HL-60 (cell line): Measurements from ENCODE around the gene CCDC93.

Experiments
- DNase-seq, 2 experiments: peaks; one replicate each; pipeline ENCODE4 v3.0.0-alpha.2; 2010 to 2020; ENCODE audit warnings: low read depth in 1 of 2, low spot score in 1 of 2
- H3K27ac ChIP-seq: fragments of 250-450 bp; sonication (Bioruptor Pico); replicated peaks from 2 replicates; pipeline ENCODE4 v1.5.1; 2020; ENCODE audit warnings: mild to moderate bottlenecking, moderate library complexity
- H3K27me3 ChIP-seq: fragments of 250-450 bp; sonication (Bioruptor Pico); 2 replicates; pipeline ENCODE4 v1.5.1; 2021; ENCODE audit warnings: mild to moderate bottlenecking, moderate library complexity; ENCODE audit not compliant: insufficient read depth, poor library complexity, severe bottlenecking
- H3K4me3 ChIP-seq: replicated peaks from 2 replicates; pipeline ENCODE4 v1.5.1; 2011; ENCODE audit warnings: mild to moderate bottlenecking, control low read depth, low read length; ENCODE audit not compliant: insufficient read depth
- CTCF ChIP-seq: IDR thresholded peaks from one replicate; pipeline ENCODE4 v1.5.1; 2011; ENCODE audit warnings: low read length, control low read depth, inconsistent platforms; ENCODE audit not compliant: insufficient read depth
- GABPA ChIP-seq: IDR thresholded peaks from 2 replicates; pipeline ENCODE4 v1.6.1; 2012; ENCODE audit warnings: low read depth
- POLR2AphosphoS5 ChIP-seq: IDR thresholded peaks from 2 replicates; pipeline ENCODE4 v1.6.1; 2012; ENCODE audit warnings: low read depth
- REST ChIP-seq: IDR thresholded peaks from 2 replicates; pipeline ENCODE4 v1.6.1; 2012; ENCODE audit warnings: low read depth; ENCODE audit not compliant: insufficient replicate concordance
- SPI1 ChIP-seq: IDR thresholded peaks from 2 replicates; pipeline ENCODE4 v1.6.1; 2012; ENCODE audit warnings: low read depth, mild to moderate bottlenecking, borderline replicate concordance

Gene CCDC93

GRCh38 chr2:117952701-117953100, 61.2 kb downstream of the CCDC93 start:
- TF ChIP-seq GABPA (no peak), SPI1 (no peak), POLR2AphosphoS5 (no peak), CTCF (no peak), REST (no peak)
- H3K4me3 ChIP-seq = no peak overlapping the region
- no peak for DNase-seq
- no peaks in the 10 kb centered on the region for H3K27me3 ChIP-seq
- H3K27ac ChIP-seq = no peak overlapping the region

- DNase-seq = no peak
- no peaks in the 10 kb centered on the region for H3K27me3 ChIP-seq
These were observed 61.6 kb downstream of the CCDC93 start for GRCh38 chr2:117952228-117952627.

GRCh38 chr2:117949806-117950205, 64.1 kb downstream of the CCDC93 start:
- TF ChIP-seq REST (no peak), GABPA (no peak), POLR2AphosphoS5 (no peak), CTCF (no peak), SPI1 (no peak)
- no peak overlapping the region for H3K27ac ChIP-seq
- no peak overlapping the region for H3K4me3 ChIP-seq
- no peaks in the 10 kb centered on the region for H3K27me3 ChIP-seq
- no peak for DNase-seq

More at GRCh38 chr2:117952228-117952627, 61.6 kb downstream of the CCDC93 start:
- H3K4me3 ChIP-seq = no peak overlapping the region
- H3K27ac ChIP-seq = no peak overlapping the region
- TF ChIP-seq REST (no peak), POLR2AphosphoS5 (no peak), GABPA (no peak), SPI1 (no peak), CTCF (no peak)
